ENCODE data around the gene BAIAP2L2.

DNA sequence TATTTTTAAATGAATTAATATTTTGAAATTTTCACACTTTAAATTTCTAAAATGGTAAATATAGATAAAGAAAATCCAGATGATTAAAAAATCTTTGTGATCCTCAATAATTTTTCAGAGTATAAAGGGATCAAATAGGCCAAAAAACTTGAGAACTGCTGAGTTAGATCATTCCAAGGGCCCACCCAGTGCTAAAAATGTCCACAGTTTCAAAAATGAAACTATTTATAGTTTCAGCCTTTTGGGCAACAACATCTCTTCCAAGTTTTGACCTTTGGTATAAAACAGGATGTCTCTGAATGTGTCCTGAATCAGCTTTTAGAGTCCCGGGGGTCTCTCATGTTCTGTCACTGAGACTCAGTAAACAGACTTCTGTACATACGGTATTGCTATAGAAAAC is 20.9 kb upstream of the BAIAP2L2 start:
- TF ChIP-seq POLR2AphosphoS5 (IDR thresholded peaks at IDR 0.05; ENCODE audit: low read depth, low read length) (no peak), SIN3A (IDR thresholded peaks at IDR 0.05; ENCODE audit: borderline replicate concordance, insufficient read depth, low read length) (no peak), TAF1 (IDR thresholded peaks at IDR 0.05; ENCODE audit: borderline replicate concordance, insufficient read depth, low read length) (no peak), FOXP2 (optimal IDR thresholded peaks at IDR 0.05; ENCODE audit: borderline replicate concordance, extremely low read depth, extremely low read length, insufficient read depth) (no peak)
- TF ChIP-seq, protein P1, sequence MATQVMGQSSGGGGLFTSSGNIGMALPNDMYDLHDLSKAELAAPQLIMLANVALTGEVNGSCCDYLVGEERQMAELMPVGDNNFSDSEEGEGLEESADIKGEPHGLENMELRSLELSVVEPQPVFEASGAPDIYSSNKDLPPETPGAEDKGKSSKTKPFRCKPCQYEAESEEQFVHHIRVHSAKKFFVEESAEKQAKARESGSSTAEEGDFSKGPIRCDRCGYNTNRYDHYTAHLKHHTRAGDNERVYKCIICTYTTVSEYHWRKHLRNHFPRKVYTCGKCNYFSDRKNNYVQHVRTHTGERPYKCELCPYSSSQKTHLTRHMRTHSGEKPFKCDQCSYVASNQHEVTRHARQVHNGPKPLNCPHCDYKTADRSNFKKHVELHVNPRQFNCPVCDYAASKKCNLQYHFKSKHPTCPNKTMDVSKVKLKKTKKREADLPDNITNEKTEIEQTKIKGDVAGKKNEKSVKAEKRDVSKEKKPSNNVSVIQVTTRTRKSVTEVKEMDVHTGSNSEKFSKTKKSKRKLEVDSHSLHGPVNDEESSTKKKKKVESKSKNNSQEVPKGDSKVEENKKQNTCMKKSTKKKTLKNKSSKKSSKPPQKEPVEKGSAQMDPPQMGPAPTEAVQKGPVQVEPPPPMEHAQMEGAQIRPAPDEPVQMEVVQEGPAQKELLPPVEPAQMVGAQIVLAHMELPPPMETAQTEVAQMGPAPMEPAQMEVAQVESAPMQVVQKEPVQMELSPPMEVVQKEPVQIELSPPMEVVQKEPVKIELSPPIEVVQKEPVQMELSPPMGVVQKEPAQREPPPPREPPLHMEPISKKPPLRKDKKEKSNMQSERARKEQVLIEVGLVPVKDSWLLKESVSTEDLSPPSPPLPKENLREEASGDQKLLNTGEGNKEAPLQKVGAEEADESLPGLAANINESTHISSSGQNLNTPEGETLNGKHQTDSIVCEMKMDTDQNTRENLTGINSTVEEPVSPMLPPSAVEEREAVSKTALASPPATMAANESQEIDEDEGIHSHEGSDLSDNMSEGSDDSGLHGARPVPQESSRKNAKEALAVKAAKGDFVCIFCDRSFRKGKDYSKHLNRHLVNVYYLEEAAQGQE (IDR thresholded peaks at IDR 0.05; ENCODE audit: insufficient read depth in 1 of 2, low read depth in 2 of 2, low read length in 2 of 2): no peak

Data from PFSK-1 (cell line).